Liver (tissue), 9 donors: ENCODE measurements around the gene SMIM1. TPM values are rescaled to one million over a fixed set of nuclear protein-coding genes. Genes with fewer than 3 reads are reported as not detected.

Source experiments
- DNase-seq: peaks from one replicate; pipeline ENCODE4 v3.0.0-alpha.2; 2017; ENCODE audit warnings: low spot score
- H3K27ac ChIP-seq, 2 donors: one replicate each; pipeline ENCODE4 v1.7.0; 2013; ENCODE audit warnings: inconsistent platforms in 2 of 2, low read length in 2 of 2, control low read depth in 1 of 2, low read depth in 1 of 2, mild to moderate bottlenecking in 1 of 2
- H3K27me3 ChIP-seq, 4 donors: one replicate each; pipeline versions ENCODE4 v1.6.1 to v1.7.0; 2013; ENCODE audit warnings: low read length in 3 of 4, inconsistent platforms in 1 of 4, mild to moderate bottlenecking in 1 of 4, moderate library complexity in 1 of 4; ENCODE audit not compliant: control insufficient read depth in 4 of 4, insufficient read depth in 4 of 4
- H3K36me3 ChIP-seq, 4 donors: one replicate each; pipeline versions ENCODE4 v1.6.1 to v1.7.0; 2013; ENCODE audit warnings: low read length in 3 of 4, mild to moderate bottlenecking in 3 of 4, low read depth in 1 of 4, moderate library complexity in 1 of 4; ENCODE audit not compliant: control insufficient read depth in 4 of 4, insufficient read depth in 3 of 4
- H3K4me1 ChIP-seq, 4 donors: one replicate each; pipeline versions ENCODE4 v1.6.1 to v1.7.0; 2013; ENCODE audit warnings: low read length in 3 of 4, mild to moderate bottlenecking in 3 of 4, moderate library complexity in 1 of 4; ENCODE audit not compliant: control insufficient read depth in 4 of 4, insufficient read depth in 4 of 4
- H3K4me3 ChIP-seq, 3 donors: one replicate each; pipeline versions ENCODE4 v1.6.1 to v1.7.0; 2013; ENCODE audit warnings: low read length in 3 of 3, control low read depth in 1 of 3, low read depth in 1 of 3, mild to moderate bottlenecking in 1 of 3
- H3K9ac ChIP-seq, 2 donors: one replicate each; pipeline ENCODE4 v1.7.0; 2013; ENCODE audit warnings: low read length in 2 of 2, mild to moderate bottlenecking in 2 of 2, moderate library complexity in 2 of 2, control low read depth in 1 of 2, low read depth in 1 of 2
- H3K9me3 ChIP-seq, 4 donors: one replicate each; pipeline versions ENCODE4 v1.6.1 to v1.7.0; 2013; ENCODE audit warnings: low read length in 3 of 4; ENCODE audit not compliant: control insufficient read depth in 4 of 4
- EGR1 ChIP-seq, 2 donors: IDR thresholded peaks; 2 replicates each; pipeline ENCODE4 v1.6.1; 2016 to 2018; ENCODE audit warnings: antibody characterized with exemption in 2 of 2, low read depth in 2 of 2
- FOXA1 ChIP-seq: IDR thresholded peaks from 2 replicates; pipeline ENCODE4 v1.6.1; 2016; ENCODE audit warnings: antibody characterized with exemption
- FOXA2 ChIP-seq: IDR thresholded peaks from 2 replicates; pipeline ENCODE4 v1.6.1; 2016; ENCODE audit warnings: antibody characterized with exemption
- GABPA ChIP-seq, 2 donors: IDR thresholded peaks in 1 of 2; conservative IDR thresholded peaks in 1 of 2; 2 replicates each; pipeline ENCODE4 v1.6.1; 2016; ENCODE audit warnings: antibody characterized with exemption in 2 of 2, mild to moderate bottlenecking in 1 of 2, moderate library complexity in 1 of 2
- HNF4A ChIP-seq, 2 donors: conservative IDR thresholded peaks; 2 replicates each; pipeline ENCODE4 v1.6.1; 2016; ENCODE audit warnings: antibody characterized with exemption in 2 of 2, mild to moderate bottlenecking in 2 of 2
- HNF4G ChIP-seq: IDR thresholded peaks from 2 replicates; pipeline ENCODE4 v1.6.1; 2016; ENCODE audit warnings: antibody characterized with exemption
- JUND ChIP-seq, 2 donors: IDR thresholded peaks; 2 replicates each; pipeline ENCODE4 v1.6.1; 2016; ENCODE audit warnings: antibody characterized with exemption in 2 of 2
- NR2F2 ChIP-seq: IDR thresholded peaks from 2 replicates; pipeline ENCODE4 v1.6.1; 2016; ENCODE audit warnings: antibody characterized with exemption
- RAD21 ChIP-seq, 2 donors: IDR thresholded peaks; 2 replicates each; pipeline ENCODE4 v1.6.1; 2016; ENCODE audit warnings: antibody characterized with exemption in 2 of 2, mild to moderate bottlenecking in 2 of 2
- REST ChIP-seq: IDR thresholded peaks from 2 replicates; pipeline ENCODE4 v1.6.1; 2016; ENCODE audit warnings: antibody characterized with exemption, mild to moderate bottlenecking
- RXRA ChIP-seq, 2 donors: IDR thresholded peaks; 2 replicates each; pipeline ENCODE4 v1.6.1; 2017 to 2018; ENCODE audit warnings: antibody characterized with exemption in 2 of 2, mild to moderate bottlenecking in 1 of 2
- SP1 ChIP-seq: IDR thresholded peaks from 2 replicates; pipeline ENCODE4 v1.6.1; 2018; ENCODE audit warnings: antibody characterized with exemption, mild to moderate bottlenecking
- TAF1 ChIP-seq: conservative IDR thresholded peaks from 2 replicates; pipeline ENCODE4 v1.6.1; 2016; ENCODE audit warnings: antibody characterized with exemption, mild to moderate bottlenecking
- YY1 ChIP-seq: IDR thresholded peaks from 2 replicates; pipeline ENCODE4 v1.6.1; 2016; ENCODE audit warnings: antibody characterized with exemption, mild to moderate bottlenecking
- WGBS: extraction: QIAGEN DNeasy Blood & Tissue Kit; methylation state at CpG from one replicate; pipeline ENCODE4 v1.1.7; 2013; 5-methylcytosine and 5-hydroxymethylcytosine counted together
- polyA plus RNA-seq, 2 donors: library from polyadenylated mRNA; stranded (reverse) in 1 of 2; unstranded in 1 of 2; fragments of 200-250 nt in 1 of 2; fragments of >200 nt in 1 of 2; fragmentation: Nextera tagmentation in 1 of 2; extraction: Ambion mirVana in 1 of 2; gene quantifications; one replicate each; pipeline versions ENCODE4 v1.2.1 to v1.2.3, GENCODE V29; 2013 to 2015
- total RNA-seq, 2 donors: library from RNA; depleted of rRNA; stranded (reverse); fragments of >200 nt; gene quantifications; one replicate each; pipeline ENCODE4 v1.2.3, GENCODE V29; 2014
- TF ChIP-seq, protein P1 (sequence below): IDR thresholded peaks from 2 replicates; pipeline ENCODE4 v1.6.1; 2016; ENCODE audit warnings: antibody characterized with exemption
- TF ChIP-seq, protein P2 (sequence below): IDR thresholded peaks from 2 replicates; pipeline ENCODE4 v1.6.1; 2016; ENCODE audit warnings: antibody characterized with exemption
- TF ChIP-seq, protein P3 (sequence below): fragments of 150-350 bp; IDR thresholded peaks from 2 replicates; pipeline ENCODE4 v1.5.1; 2017; ENCODE audit warnings: improper control_type of control experiment, low read depth, low read length; ENCODE audit not compliant: missing input control
- TF ChIP-seq, protein P4 (sequence below): IDR thresholded peaks from 2 replicates; pipeline ENCODE4 v1.6.1; 2016; ENCODE audit warnings: antibody characterized with exemption
- donor health status: healthy.
- donor health status: healthy.
- donor health status: healthy.
- donor health status: healthy.
- donor health status: healthy.

Gene SMIM1
- total and polyA plus RNA-seq, 4 donors = 1.8 to 82.9 (median 10.3) TPM

GRCh38 chr1:3753656-3754454 is 18.7 kb upstream of the SMIM1 start:
- no peak overlapping the region for H3K4me3 ChIP-seq
- no peaks in the 10 kb centered on the region for H3K36me3 ChIP-seq
- H3K27me3 ChIP-seq = peaks cover 0 to 3% (median 0%) of the 10 kb centered on the region in 4 donors
- no peak for DNase-seq
- H3K9ac ChIP-seq = no peak overlapping the region
- no peak for TF ChIP-seq JUND (IDR thresholded peaks at IDR 0.05)
- TF ChIP-seq, protein P1, sequence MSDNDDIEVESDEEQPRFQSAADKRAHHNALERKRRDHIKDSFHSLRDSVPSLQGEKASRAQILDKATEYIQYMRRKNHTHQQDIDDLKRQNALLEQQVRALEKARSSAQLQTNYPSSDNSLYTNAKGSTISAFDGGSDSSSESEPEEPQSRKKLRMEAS = no peak
- no peak for TF ChIP-seq HNF4A (conservative IDR thresholded peaks at IDR 0.05)
- no peak for TF ChIP-seq GABPA (IDR thresholded peaks at IDR 0.05 in 1 of 2, conservative IDR thresholded peaks at IDR 0.05 in 1 of 2)
- no peak for TF ChIP-seq HNF4G
- no peak for TF ChIP-seq SP1
- TF ChIP-seq FOXA1 = no peak
- TF ChIP-seq RAD21 (IDR thresholded peaks at IDR 0.05) = no peak
- no peak for TF ChIP-seq REST
- TF ChIP-seq, protein P2, sequence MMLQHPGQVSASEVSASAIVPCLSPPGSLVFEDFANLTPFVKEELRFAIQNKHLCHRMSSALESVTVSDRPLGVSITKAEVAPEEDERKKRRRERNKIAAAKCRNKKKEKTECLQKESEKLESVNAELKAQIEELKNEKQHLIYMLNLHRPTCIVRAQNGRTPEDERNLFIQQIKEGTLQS = no peak
- TF ChIP-seq NR2F2 = no peak
- TF ChIP-seq EGR1 (IDR thresholded peaks at IDR 0.05; ENCODE audit: low read depth in 2 of 2) = no peak
- TF ChIP-seq, protein P3, sequence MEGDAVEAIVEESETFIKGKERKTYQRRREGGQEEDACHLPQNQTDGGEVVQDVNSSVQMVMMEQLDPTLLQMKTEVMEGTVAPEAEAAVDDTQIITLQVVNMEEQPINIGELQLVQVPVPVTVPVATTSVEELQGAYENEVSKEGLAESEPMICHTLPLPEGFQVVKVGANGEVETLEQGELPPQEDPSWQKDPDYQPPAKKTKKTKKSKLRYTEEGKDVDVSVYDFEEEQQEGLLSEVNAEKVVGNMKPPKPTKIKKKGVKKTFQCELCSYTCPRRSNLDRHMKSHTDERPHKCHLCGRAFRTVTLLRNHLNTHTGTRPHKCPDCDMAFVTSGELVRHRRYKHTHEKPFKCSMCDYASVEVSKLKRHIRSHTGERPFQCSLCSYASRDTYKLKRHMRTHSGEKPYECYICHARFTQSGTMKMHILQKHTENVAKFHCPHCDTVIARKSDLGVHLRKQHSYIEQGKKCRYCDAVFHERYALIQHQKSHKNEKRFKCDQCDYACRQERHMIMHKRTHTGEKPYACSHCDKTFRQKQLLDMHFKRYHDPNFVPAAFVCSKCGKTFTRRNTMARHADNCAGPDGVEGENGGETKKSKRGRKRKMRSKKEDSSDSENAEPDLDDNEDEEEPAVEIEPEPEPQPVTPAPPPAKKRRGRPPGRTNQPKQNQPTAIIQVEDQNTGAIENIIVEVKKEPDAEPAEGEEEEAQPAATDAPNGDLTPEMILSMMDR = no peak
- H3K9me3 ChIP-seq = no peaks in the 10 kb centered on the region
- H3K27ac ChIP-seq = no peak overlapping the region
- 87% methylated on average over 20 of the region's 20 CpGs for WGBS
- H3K4me1 ChIP-seq = no peaks in the 10 kb centered on the region

DNA sequence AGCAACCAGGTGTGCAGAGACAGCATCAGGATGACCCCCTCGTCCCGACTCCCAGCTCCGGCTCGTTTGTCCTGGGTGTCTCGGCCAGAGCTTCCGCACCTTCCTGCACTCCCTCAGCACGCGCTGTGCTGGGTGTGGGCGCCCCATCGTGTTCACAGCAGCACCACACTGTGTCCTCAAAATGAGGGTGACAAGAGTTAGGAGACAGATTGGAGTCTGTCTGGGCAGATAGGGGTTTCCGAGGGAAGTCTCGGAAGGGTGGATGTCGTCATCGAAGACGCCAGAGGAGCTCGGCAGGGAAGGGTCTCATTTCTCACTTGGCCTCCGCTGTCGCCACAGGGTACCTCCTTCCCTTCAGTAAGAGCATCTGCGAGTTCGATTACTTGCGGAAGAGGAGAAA is 16.2 kb upstream of the SMIM1 start:
- H3K4me1 ChIP-seq = no peaks in the 10 kb centered on the region
- no peak for DNase-seq
- TF ChIP-seq HNF4G (no peak), TAF1 (no peak), RXRA (IDR thresholded peaks at IDR 0.05) (no peak), YY1 (no peak), FOXA2 (no peak)
- TF ChIP-seq, protein P4, sequence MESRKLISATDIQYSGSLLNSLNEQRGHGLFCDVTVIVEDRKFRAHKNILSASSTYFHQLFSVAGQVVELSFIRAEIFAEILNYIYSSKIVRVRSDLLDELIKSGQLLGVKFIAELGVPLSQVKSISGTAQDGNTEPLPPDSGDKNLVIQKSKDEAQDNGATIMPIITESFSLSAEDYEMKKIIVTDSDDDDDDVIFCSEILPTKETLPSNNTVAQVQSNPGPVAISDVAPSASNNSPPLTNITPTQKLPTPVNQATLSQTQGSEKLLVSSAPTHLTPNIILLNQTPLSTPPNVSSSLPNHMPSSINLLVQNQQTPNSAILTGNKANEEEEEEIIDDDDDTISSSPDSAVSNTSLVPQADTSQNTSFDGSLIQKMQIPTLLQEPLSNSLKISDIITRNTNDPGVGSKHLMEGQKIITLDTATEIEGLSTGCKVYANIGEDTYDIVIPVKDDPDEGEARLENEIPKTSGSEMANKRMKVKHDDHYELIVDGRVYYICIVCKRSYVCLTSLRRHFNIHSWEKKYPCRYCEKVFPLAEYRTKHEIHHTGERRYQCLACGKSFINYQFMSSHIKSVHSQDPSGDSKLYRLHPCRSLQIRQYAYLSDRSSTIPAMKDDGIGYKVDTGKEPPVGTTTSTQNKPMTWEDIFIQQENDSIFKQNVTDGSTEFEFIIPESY = no peak
- no peak overlapping the region for H3K9ac ChIP-seq
- no peak overlapping the region for H3K27ac ChIP-seq
- no peaks in the 10 kb centered on the region for H3K36me3 ChIP-seq
- no peaks in the 10 kb centered on the region for H3K9me3 ChIP-seq
- H3K4me3 ChIP-seq = no peak overlapping the region
- peaks cover 0 to 3% (median 0%) of the 10 kb centered on the region in 4 donors for H3K27me3 ChIP-seq
- WGBS = 81% methylated on average over 21 of the region's 21 CpGs
